GM19438 (cell line): Measurements from ENCODE around the gene B4GALT2.

ENCODE experiments used
- ATAC-seq: cut with Tn5 transposase; IDR thresholded peaks from one replicate; pipeline ENCODE4 v1.9.1; 2021; ENCODE audit warnings: low read depth; ENCODE audit not compliant: unreplicated experiment

The B4GALT2 gene

DNA sequence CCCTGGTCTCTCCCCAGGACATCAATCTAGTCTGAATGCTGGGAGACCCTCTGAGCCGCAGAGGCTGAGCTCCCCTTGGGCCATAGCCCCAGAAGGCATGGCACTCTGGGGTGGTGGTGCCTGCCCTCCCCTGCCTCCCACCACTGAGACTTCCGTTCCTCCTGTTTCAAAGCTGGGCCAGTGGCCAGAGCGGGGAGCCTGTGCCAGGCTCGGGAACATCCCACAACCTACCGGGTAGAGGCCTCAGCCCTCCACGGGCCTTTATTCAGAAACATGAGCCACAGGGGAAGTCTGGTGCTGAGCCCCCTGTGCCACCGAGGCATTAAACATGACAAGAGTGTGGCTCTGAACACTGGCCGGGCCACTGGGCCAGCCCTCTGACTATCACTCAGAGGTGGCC, 20.4 kb downstream of the B4GALT2 start:
- no peak for ATAC-seq

DNA sequence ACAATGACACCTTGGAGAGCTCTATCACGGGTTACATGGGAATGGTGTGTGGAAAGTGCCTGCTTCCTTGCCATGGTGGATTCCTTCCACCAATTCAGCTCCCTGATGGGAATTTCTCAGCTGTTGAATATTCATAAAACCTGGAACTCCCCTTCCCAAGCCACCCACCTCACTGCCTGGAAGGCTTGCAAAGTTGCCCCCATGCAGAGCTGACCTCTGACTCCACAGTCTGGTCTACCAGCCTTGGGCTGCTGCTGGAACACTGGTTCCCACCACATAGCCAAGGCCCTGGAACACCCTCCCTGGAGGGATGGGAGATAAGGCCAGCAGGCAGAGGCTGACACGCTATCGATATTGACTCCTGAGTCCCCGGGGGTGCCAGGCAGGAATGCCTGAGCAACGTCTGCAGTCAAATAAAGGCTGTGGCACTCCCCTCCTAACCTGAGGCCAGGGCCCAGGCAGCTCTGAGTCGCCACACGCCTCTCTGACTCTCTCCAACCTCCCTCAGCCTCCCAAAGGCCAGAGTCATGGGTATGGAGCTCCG, 21.2 kb downstream of the B4GALT2 start:
- no peak for ATAC-seq

DNA sequence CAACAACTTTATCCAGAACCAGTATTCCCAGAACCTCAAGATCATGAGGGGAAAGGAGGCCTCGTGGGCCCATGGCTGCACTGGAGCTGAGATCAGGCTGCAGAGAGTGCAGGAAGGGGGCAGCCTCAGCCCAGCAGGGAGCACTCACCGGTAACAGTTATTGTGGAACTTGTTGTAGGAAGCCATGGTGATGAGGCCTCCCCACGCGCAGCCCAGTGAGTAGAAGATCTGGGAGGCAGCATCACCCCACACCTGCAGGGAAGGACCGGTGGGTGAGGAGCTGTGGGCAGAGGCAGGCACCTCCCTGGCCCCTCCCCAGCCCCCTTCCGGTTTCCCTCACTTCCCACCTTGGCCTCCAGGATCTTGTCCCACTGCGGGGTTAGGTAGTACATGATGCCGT, 23.2 kb downstream of the B4GALT2 start:
- ATAC-seq, result no peak

DNA sequence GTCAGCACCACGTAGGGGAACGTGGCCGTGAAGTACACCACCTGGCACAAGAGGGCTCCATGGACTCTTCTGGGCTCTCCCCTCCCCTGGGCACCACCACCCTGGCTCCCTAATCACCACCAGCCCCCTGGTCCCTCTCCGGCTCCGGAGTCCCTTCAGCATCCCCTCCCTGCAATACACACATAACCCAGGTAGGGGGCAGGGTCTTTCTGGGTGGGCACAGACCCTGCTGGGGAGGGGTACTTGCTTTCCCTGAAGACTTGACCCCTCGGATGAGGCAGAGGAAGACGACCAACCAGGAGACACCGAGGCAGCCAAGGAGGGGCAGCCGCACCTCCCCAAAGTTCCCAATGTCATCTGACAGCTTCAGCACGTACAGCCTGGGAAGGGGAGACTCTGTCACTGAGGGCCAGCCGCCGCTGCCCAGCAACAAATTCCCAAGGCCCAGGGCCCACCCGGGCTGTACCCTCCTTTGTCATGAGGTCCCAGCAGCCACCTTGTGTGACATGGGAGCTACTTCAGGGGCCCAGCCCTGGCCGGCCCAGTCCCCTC, 23.7 kb downstream of the B4GALT2 start:
- no peak for ATAC-seq

DNA sequence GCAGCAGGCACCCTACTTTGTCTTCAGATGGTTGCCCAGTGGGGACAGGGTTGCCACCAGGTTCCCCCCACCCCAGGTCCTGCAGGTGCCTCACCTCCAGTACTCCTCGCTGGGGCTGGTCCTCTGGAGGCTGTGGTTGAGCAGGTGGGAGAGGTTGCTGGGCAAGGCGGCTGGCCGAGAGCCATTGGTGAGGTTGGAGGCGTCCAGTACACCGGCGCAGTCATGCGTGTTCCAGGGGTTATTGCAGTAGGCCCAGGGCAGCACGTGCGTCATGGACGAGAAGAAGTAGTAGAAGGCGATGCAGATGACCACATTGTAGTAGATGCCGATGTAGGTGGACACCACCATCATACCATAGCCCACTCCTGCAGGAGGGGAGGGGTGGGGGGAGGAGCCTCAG, 29.2 kb downstream of the B4GALT2 start:
- no peak for ATAC-seq

DNA sequence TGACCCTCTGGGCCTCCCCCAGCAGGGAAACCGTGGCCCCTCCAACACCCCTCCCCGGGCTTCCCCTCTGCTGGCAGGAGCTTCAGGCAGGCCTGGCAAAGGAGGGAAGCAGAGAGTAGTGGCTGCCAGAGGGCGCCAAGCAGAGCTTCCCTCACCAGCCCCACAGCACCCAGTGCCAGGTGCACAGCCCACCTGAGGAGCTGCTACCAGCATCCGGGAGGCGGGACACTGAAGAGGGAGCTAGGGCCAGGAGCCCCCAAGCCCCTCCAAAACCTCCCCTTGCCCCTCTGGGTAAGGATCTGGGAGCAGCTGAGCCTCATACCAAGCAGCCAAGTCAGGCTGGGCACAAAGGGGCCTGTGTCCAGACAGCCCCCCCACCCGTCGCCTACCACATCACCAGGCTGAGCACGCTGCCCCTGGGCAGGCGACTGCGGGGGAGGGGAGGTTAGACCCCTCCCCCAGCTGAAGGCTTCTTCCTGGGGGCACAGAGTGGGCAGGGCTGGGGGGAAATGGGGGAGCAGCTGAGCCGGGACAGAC, 32.0 kb downstream of the B4GALT2 start:
- ATAC-seq, result no peak

DNA sequence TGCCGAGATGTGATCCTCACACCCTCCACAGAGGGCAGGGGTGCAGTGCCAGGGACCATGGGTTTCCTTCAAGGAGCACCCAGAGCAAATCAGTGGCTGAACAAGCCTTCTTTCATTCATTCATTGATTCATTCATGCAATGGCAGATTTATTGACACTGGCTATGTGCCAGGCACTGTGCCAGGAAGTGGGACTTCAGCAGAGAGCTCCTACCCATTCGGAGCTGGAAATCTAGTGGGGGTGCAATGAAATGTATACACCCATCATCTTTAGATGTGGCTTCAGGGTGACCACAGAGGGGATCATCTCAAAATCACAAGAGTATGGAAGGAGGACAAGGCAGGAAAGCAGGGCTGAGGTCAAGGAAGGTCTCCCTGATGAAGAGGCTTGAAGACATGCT, 33.4 kb downstream of the B4GALT2 start:
- no peak for ATAC-seq

DNA sequence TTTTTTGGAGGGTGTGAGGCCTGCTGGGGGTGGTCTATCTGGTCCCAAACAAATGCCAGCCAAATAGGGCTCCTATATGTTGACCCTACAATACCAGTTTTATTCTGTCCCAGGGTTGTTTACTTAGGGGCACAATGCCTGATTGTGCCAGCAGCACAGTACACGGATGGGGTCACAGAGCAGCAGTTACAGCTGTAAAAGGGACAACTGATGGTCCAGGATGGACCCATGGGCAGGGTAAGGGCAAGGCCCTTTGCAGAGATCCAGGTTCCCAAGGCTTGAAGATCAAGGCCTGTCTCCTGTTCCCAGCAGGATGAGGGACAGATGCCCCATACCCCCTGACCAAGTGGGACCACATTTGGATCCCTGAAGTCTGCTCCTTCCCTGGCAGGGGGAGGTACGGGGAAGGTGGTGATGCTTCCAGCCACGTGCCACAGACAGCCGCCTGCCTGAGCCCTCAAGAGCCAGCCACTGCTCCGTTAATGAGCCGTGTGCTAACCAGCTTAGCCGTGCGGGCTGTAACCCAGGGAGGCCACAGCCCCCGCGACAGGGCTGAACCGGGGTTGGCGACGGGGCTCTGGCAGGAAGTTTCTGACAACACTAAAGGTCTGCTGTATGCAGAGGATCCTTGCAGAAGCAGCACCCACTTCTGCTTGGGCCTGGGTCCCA, 34.1 kb downstream of the B4GALT2 start:
- ATAC-seq, result no peak

DNA sequence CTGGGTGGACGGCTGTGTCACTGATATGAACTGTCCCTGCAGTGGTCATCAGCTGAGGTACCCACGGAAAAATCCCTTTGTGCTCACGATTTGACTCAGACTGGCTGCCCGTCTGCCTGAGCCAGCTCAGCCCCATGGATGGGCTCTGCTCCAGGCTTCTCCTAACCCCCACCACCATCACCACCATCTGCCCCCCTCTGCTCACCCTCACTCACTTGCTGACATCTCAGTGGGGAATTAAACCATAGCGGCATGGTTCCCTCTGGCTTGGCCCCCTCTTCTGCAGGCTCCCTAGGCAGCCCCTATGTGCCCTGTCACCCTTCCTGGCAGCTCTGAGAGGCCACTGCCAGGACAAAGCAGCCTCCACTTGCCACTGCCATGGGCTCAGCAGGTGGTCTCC, 34.9 kb downstream of the B4GALT2 start:
- ATAC-seq, result no peak

DNA sequence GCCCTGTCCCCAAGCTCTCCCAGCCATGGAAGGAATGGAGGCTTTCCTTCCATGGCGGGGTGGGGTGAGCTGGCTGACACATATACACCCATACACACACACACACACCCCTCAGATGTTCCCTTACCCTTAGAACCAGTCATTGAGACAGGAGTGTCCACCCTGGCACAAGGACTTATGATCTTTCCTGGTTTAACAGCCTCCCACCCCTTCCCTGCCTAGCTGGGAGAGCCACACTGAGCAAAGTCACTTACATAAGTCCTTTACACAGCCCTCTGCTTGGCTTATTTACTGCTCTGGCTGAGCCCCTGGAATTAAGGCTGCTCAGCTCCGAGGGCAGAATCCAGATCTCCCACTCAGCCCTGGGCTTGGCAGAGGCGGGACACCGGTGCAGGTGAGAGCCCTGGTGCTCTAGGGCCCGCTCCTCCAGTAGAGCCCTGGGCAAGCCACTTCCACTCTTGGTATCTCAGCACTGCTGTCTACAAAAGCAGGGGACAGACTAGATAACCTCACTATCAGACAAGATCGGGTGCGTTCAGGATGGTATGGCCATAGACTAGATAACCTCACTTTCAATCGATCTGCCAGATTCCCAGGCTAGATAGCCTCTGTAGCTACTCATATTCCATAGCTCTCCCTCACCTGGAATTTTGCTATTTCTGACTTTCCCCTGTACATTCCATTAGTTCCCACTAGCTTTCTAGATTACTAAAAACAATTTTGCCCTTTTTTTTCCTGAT, 35.5 kb downstream of the B4GALT2 start:
- ATAC-seq, result no peak

DNA sequence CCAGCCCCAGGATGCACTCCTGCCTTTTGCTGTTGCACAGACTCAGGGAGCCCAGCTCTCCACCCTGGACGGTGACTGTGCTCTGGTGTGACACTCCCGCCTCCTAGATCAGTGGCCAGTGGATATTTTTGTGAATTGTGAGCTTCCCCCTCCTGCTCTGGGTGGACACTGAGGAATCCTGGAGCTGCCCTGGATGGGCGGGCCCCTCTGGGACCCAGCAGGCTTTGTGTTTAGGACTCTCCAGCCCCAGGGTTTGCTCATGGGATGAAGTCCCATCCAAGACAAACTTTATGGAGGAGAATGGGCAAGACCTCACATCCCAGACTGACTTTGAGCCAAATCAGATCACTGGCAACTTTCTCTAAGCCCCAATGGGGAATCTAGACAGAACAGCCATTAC, 36.2 kb downstream of the B4GALT2 start:
- ATAC-seq, result no peak

DNA sequence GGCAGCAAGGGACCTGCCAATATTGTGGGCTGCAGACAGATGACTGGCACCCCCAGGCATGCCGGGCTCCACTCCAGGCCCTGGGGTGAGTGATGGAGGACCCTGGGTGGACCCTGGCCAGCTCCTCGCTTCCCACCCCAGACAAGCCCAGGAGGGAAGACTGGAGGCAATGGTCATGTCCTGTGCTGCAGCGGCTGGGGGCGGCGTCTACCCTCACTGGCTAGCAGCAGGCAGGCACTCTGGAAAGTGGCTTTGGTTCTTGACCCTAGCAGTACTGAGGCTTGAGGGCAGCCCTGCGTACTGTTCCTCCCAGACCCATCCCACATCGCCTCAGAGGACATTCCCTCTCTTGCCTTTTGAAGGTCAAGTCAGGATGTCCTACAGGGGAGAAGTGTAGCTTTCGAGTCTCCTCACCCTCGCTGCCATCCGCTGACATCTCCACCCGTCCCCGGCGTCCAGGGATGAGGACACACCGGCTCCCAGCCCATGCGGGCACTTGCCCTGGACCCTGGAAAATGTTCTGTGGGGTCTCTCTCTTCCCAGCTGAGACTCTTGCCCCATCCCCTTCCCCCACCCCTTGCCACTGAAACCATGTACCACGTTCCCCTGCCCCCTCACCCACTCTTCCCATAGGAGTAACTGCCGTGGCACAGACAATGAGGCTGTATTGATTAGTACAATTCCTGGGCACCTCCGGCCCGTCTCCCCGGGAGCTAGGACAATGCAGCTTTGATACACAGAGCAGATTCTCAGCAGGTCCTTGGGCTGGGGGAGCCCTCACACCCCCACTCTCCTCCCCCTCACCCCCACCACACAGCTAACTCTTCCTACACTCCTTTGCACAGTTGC, 37.3 kb downstream of the B4GALT2 start:
- ATAC-seq, result no peak

DNA sequence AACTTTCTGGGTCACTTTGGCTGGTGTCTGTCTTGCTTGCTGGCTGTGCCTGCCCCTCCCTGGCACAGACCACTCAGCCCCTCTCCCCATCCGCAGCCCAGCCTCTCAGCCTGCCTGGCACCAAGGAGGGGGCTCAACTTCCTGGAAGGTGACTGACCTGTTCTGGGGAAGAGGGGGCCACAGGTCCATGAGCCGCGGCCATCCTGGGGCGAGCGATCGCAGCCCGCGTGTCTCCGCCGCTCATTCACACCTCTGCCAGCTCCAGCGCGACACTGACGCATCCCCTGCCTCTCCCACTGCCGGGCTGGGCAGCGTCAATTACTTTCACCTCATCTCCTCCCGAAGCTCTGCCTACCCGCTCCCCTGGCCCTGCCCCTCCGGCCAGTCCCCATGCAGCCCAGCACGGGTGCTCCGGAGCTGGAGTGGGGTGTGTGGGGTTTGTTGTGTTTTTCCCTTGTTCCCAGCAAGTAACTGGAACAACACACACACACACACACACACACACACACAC, 37.9 kb downstream of the B4GALT2 start:
- no peak for ATAC-seq

DNA sequence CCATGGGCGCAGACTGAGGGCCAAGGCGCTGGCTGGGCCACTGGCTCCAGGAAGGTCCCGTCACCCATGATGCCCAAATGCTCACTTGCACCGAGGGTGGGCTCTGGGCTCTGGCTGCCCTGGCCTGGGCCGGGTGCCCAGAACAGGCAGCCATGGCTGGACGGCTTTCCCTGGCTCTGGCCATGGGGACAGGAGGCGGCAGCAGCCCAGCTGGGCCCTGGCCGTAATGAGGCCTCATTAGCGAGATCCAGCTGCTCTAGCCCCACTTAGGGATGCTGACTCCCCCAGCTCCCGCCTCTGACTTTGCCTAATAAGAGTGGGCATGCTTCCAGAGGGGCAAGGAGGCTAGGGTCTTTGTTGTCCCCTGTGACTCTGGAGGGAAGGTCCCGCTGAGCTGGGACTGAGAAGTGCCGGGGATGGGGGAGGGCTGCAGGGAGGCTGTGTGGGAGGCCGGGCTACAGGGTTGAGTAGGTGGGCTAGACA, 40.5 kb downstream of the B4GALT2 start:
- no peak for ATAC-seq

DNA sequence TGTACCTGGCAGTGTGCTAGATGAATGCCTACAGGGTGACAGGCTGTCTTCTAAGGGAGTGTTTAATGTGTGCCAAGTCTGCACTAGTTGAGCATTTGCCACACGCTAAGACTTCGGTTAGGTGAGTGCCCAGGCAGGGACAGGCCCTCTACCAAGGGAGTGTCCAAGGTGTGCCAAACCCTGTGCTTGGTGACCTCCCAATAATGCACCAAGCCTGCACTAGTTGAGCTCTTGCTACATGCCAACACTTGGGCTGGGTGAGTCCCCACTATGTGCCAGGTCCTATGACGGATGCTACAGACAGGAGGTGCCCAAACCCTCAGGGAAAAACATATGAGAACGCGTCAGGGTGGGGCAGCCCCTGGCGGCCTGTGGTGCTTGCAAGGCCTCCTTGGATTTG, 41.5 kb downstream of the B4GALT2 start:
- ATAC-seq, result no peak

DNA sequence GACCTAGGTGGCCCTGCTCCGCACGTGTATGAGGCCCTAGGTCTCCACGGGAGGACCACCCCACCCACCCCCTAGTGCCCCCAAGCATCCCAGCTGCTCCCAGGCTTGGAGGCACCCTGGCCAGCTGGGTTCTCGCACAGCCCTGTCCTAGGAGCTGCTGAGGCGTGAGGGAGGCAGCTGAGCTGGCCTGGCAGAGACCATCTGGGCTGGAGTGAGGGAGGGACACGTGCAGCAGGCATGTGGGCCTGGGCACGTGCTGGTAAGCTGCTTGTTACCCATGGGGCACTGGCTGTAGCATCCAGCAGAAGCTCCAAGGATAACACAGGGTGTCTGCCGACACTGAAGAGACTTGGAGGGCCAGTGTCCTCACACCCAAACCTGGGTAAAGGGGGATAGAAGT, 42.1 kb downstream of the B4GALT2 start:
- ATAC-seq, result no peak

DNA sequence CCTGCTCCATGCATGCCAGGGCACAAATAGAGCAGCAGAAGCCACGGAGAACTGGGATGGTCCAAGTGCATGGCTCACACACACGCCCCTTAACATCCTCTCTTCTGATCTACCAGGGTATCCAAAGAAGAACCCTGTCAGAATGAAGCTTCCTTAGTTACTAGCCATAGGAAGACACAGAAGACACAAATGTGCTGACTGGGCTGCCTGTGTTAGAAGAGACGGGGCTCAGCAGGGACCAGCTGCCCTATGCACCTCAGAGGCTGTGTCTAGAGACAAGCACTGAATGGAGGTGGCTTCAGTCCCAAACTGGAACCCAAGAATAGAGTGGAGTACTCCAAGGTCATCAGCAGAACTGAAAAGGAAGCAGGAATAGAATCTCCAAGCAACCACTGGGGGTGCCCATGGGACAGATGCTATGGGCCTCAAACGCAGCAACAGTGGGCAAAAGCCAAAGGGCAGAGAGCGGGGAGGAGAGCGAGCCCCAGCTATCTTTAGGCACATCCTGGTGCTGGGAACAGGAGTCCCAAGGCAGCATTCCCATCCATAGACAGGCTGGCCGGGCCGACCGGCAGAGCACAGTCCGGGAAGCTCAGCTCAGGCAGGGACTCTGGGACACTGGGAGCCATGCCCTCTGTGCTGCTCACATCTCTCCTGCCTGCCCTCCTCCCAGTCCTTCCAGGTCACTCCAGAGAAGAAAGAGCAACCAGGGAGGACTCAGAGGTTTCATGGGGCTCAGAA, 42.7 kb downstream of the B4GALT2 start:
- ATAC-seq, result no peak

DNA sequence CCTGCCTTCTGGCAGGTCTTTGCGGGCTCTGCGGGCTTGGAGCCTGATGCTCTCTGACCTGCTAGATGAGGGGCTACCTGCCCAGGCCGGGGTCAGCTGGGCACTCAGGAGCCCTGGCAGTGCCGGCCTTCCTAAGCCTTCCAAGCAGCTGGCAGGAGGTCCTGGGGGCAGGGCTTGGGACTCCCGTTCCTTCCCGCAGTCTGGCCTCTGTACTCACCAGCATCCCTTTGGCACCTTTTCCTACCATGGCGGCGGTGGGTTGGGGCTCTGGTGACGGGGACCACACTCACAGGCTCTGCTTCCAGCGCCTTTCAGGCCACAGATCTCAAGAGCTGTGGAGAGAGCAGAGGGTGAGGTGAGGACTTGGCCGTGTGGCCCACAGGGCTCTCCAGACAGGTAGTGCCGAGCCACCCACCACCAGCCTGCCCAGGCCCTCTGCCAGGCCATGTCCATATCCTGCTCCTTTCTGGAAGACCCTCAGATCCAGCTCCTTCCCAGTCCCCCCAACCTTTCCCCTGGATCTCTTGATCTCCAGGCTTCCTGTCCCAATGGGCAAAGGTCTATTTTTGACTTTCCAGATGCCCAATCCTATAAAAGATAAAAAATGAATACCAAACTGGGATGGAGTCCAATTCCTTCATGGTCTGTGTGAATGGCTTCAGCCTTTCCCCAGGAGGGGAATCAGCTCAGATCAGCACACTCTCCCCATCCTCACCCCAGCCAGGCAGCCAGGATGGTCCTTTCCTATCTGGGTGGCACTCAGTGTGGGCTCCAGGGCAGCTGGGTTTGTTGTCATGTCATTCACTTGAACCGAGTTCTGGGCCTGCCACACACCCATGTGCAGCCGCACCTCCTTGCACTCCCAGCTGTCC, 45.3 kb downstream of the B4GALT2 start:
- ATAC-seq, result no peak
